ENCODE data around the gene KCNH8.

KCNH8 gene

GRCh38 chr3:19364148-19364547 is 215.8 kb downstream of the KCNH8 start:
- DNase-seq (ENCODE audit: low spot score) = no peak

- no peak for DNase-seq (ENCODE audit: low spot score)
Observed at GRCh38 chr3:19365471-19365870, 217.2 kb downstream of the KCNH8 start.

GRCh38 chr3:19384868-19385267 is 236.6 kb downstream of the KCNH8 start:
- DNase-seq (ENCODE audit: low spot score) = no peak

GRCh38 chr3:19392150-19392549 is 243.8 kb downstream of the KCNH8 start:
- no peak for DNase-seq (ENCODE audit: low spot score)

DNA sequence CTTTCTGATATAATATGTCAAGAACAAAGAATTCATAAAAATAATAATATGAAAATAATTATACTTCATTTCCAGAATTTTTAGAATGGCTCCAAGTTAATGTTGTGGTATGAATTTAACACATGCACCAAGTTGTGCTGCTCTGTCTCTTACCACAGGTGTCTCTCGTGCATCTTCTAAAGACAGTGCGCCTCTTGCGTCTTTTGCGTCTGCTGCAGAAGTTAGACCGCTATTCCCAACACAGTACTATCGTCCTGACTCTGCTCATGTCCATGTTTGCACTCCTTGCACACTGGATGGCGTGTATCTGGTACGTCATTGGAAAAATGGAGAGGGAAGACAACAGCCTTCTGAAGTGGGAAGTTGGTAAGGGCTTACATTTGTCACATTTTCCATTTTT is 246.6 kb downstream of the KCNH8 start:
- DNase-seq (ENCODE audit: low spot score) = no peak

GRCh38 chr3:19396726-19397125 is 248.4 kb downstream of the KCNH8 start:
- no peak for DNase-seq (ENCODE audit: low spot score)

DNA sequence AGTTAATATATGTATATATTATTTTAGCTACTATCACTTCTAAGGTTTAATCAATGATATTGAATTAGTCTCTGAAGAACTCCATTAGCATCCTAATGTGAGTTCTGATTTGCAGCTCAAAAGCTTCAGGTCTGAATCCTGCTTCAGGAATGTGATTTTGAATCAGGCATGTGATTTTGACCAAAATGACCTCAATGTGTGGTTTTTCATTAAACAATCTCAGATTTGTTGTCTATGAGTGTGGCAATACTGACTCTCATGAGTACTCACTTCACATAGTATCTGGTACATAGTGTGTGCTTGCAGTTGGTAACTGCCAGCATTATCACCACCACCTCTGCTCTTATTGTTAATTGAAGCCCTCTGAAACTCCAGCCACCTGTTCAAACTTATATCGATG is 251.0 kb downstream of the KCNH8 start:
- no peak for DNase-seq (ENCODE audit: low spot score)

DNA sequence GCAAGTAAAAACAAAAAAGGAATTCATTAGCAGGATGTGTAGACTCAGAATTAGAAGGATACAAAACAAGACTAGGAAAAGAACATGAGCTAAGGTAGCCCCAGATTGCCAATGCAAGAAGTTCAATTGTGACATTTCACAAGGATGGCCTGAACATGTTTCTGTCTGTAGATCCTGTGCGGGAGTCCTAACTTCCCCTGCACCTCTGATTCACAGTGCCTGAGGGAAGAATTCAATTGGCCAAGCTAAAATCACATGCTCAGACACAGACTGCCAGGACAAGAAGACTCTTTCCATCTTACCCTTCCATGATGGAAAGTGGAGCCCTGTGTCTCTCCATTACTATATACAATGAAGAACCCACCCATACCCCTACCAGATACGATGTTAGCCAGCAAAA is 251.5 kb downstream of the KCNH8 start:
- no peak for DNase-seq (ENCODE audit: low spot score)

DNA sequence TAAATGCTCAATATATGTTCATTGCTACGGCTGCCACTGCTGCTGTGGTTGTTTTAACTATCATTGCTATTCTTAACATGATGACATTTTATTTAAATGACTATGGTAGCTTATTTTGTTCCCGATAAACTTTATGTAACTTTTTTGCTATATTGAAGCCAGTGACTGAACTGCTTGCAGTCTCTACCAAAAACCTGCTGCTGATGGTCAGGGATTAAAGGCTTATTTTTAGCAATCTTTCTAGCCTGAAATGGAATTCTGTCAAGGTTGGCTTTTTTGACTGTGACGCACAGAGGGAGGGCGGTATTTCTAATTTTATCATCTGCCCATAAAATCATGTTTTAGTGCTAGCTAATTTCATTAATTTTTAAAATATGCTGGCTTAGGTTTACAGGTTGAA is 271.8 kb downstream of the KCNH8 start:
- DNase-seq (ENCODE audit: low spot score) = no peak

GRCh38 chr3:19425825-19426224 is 277.5 kb downstream of the KCNH8 start:
- no peak for DNase-seq (ENCODE audit: low spot score)

GRCh38 chr3:19427422-19428149 is 279.3 kb downstream of the KCNH8 start:
- DNase-seq (ENCODE audit: low spot score) = no peak

- no peak for DNase-seq (ENCODE audit: low spot score)
Observed at GRCh38 chr3:19428729-19429128, 280.4 kb downstream of the KCNH8 start.

- DNase-seq (ENCODE audit: low spot score) = no peak
Observed at GRCh38 chr3:19432669-19433068, 284.4 kb downstream of the KCNH8 start.

- DNase-seq (ENCODE audit: low spot score) = no peak
Observed at GRCh38 chr3:19436746-19437145, 288.4 kb downstream of the KCNH8 start.

DNA sequence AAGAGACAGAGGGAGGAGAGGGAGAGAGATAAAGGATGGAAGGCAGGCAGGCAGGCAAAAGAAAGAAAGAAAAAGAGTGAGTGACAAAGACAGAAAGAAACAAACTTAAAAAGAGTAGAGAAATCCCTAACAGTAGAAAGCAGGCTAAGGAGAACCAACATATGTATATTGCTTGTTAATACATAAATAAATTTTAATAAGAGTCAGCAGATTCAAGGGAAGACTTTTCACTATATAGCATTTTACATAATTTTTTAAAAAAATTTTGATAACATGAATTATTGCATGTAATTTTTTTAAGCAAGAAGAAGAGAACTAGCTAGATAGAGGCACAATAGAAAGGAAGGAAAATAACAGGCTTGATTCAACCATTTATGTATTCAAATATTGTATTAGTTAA is 291.6 kb downstream of the KCNH8 start:
- DNase-seq (ENCODE audit: low spot score) = no peak

DNA sequence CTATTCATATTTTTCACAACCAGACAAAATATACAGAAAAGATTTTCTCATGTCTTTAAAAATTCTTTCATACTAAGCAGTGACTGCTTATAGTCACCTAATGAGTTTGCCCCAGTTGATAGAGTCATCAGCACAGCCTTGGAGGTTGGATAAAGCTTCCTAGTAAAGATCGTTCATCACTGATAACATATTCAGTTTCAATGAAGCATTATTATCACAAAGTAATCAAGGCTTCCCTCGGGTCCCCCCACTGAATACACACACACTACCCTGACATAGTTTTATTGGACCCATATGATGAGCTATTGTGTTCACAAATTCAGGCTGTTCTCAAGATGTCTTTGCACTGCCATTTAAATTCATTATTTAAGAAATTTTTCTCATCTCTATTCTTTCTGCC is 297.8 kb downstream of the KCNH8 start:
- DNase-seq (ENCODE audit: low spot score) = no peak

- no peak for DNase-seq (ENCODE audit: low spot score)
Observed at GRCh38 chr3:19446687-19447086, 298.4 kb downstream of the KCNH8 start.

- DNase-seq (ENCODE audit: low spot score) = no peak
Observed at GRCh38 chr3:19455546-19455945, 307.2 kb downstream of the KCNH8 start.

DNA sequence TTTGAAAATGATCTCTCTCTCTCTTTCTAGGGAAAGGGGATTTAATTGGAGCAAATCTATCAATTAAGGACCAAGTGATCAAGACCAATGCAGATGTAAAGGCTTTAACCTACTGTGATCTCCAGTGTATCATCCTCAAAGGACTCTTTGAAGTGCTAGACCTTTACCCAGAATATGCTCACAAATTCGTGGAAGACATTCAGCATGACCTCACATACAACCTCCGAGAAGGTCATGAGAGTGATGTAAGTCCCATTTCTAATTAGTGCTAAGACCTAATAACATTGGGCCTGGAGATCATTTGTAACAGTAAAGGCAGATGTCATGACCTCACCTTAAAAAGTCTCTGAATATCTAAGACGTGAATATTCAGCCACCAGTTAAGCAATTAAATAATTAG is 308.4 kb downstream of the KCNH8 start:
- no peak for DNase-seq (ENCODE audit: low spot score)

GRCh38 chr3:19457449-19457848 is 309.1 kb downstream of the KCNH8 start:
- no peak for DNase-seq (ENCODE audit: low spot score)

- no peak for DNase-seq (ENCODE audit: low spot score)
Observed at GRCh38 chr3:19467761-19468160, 319.5 kb downstream of the KCNH8 start.

DNA sequence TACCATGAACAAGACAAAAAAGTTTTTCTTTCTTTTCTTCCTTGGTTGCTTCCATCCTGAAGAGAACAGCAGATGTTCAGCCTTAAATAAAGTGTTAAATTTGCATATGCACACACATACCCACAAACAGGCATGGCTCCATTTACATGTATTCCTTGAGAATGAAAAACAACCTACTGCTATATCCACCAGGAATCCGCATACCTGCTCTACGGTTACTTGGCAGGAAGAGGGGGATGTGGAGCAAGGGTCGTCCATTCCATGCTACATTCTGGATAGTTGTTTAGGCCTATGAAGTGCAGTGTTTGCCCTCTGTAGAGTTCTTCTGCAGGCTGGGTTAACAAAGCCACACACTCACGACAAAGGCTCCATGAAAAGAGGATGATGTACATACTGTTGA is 322.8 kb downstream of the KCNH8 start:
- no peak for DNase-seq (ENCODE audit: low spot score)

- DNase-seq (ENCODE audit: low spot score) = no peak
Observed at GRCh38 chr3:19473971-19474580, 325.8 kb downstream of the KCNH8 start.

- DNase-seq (ENCODE audit: low spot score) = no peak
Observed at GRCh38 chr3:19476281-19476680, 328.0 kb downstream of the KCNH8 start.

All from globus pallidus (tissue), 1 donor.